GDM1 (cell line): ENCODE measurements around the gene ILRUN.
"Not testable (repeated sequence)": the region's sequence is repeated elsewhere in the genome, so short reads cannot be mapped to it uniquely, and the experiment has no call there.

ENCODE experiments used
- DNase-seq: peaks from one replicate; lab custom pipeline; 2025; lab: John Stamatoyannopoulos, UW

Gene ILRUN

GRCh38 chr6:34697544-34697836 is 923 bp upstream of the ILRUN start:
- DNase-seq = no peak

- peak; percentile 42 for DNase-seq
Measured at GRCh38 chr6:34696189-34696738, 303 bp downstream of the ILRUN start.

GRCh38 chr6:34695729-34696188 is 808 bp downstream of the ILRUN start:
- DNase-seq = no peak

- no peak for DNase-seq
Measured at GRCh38 chr6:34692280-34692679, 4.3 kb downstream of the ILRUN start.

- DNase-seq = no peak
Measured at GRCh38 chr6:34689742-34690141, 6.8 kb downstream of the ILRUN start.

- no peak for DNase-seq
Measured at GRCh38 chr6:34688956-34689355, 7.6 kb downstream of the ILRUN start.

GRCh38 chr6:34684919-34685318 is 11.6 kb downstream of the ILRUN start:
- no peak for DNase-seq

GRCh38 chr6:34684364-34684763 is 12.2 kb downstream of the ILRUN start:
- DNase-seq = no peak

GRCh38 chr6:34680802-34681515 is 15.6 kb downstream of the ILRUN start:
- DNase-seq = no peak

- not testable (repeated sequence) for DNase-seq
Measured at GRCh38 chr6:34680313-34680712, 16.3 kb downstream of the ILRUN start.

- DNase-seq = no peak
Measured at GRCh38 chr6:34679552-34680253, 16.9 kb downstream of the ILRUN start.

GRCh38 chr6:34676140-34676539 is 20.4 kb downstream of the ILRUN start:
- no peak for DNase-seq

- not testable (repeated sequence) for DNase-seq
Measured at GRCh38 chr6:34674930-34675329, 21.6 kb downstream of the ILRUN start.

- no peak for DNase-seq
Measured at GRCh38 chr6:34674268-34674639, 22.3 kb downstream of the ILRUN start.

- DNase-seq = no peak
Measured at GRCh38 chr6:34673064-34673463, 23.5 kb downstream of the ILRUN start.

- DNase-seq = no peak
Measured at GRCh38 chr6:34672657-34673043, 23.9 kb downstream of the ILRUN start.

- DNase-seq = no peak
Measured at GRCh38 chr6:34671801-34672656, 24.5 kb downstream of the ILRUN start.

GRCh38 chr6:34671367-34671766 is 25.2 kb downstream of the ILRUN start:
- no peak for DNase-seq

GRCh38 chr6:34668799-34669198 is 27.8 kb downstream of the ILRUN start:
- DNase-seq = not testable (repeated sequence)

GRCh38 chr6:34667481-34668238 is 28.9 kb downstream of the ILRUN start:
- no peak for DNase-seq

- DNase-seq = no peak
Measured at GRCh38 chr6:34665019-34665418, 31.5 kb downstream of the ILRUN start.
